Activated T-helper 17 cell treated with anti-CD3 and anti-CD28 coated beads, Interleukin-2, amount 50 U/mL, for 72 hours (primary cell): ENCODE data around the gene EIF3B. TPM values are rescaled to one million over a fixed set of nuclear protein-coding genes. Genes with fewer than 3 reads are reported as not detected.
"Not testable (repeated sequence)": the region's sequence is repeated elsewhere in the genome, so short reads cannot be mapped to it uniquely, and the experiment has no call there.

Source experiments
- ATAC-seq: fragments of 150-1000 bp; cut with Tn5 transposase; replicated peaks from 2 replicates; pipeline ENCODE4 v1.10.0; 2021; ENCODE audit warnings: mild to moderate bottlenecking, moderate library complexity
- H3K27ac Mint-ChIP-seq: one replicate; pipeline ENCODE4 v1.8.0; 2022; ENCODE audit warnings: mixed read lengths
- H3K27me3 Mint-ChIP-seq: one replicate; pipeline ENCODE4 v1.8.0; 2022; ENCODE audit warnings: mixed read lengths
- H3K36me3 Mint-ChIP-seq: one replicate; pipeline ENCODE4 v1.8.0; 2022; ENCODE audit warnings: low read depth, mild to moderate bottlenecking, mixed read lengths
- H3K4me1 Mint-ChIP-seq: one replicate; pipeline ENCODE4 v1.8.0; 2022; ENCODE audit warnings: mixed read lengths
- H3K4me3 Mint-ChIP-seq: one replicate; pipeline ENCODE4 v1.8.0; 2022; ENCODE audit warnings: mild to moderate bottlenecking, mixed read lengths
- H3K9me3 Mint-ChIP-seq: one replicate; pipeline ENCODE4 v1.8.0; 2022; ENCODE audit warnings: mixed read lengths
- total RNA-seq, 2 donors: library from RNA; stranded (reverse); gene quantifications; one replicate each; pipeline ENCODE4 v1.2.3, GENCODE V29; 2022

The EIF3B gene
- 100 to 1,000 TPM; 145 to 283 TPM for total RNA-seq

- Mint-ChIP-seq H3K27ac (peak within 1 kb of the TSS; percentile 100), H3K4me1 (peaks cover 11% of the 10 kb centered on the region), H3K9me3 (no peaks in the 10 kb centered on the region), H3K36me3 (peaks cover 47% of the 10 kb centered on the region), H3K4me3 (peak within 1 kb of the TSS; percentile 97), H3K27me3 (no peaks in the 10 kb centered on the region)
- peak; percentile 92 for ATAC-seq
These were observed at the start of gene EIF3B for GRCh38 chr7:2354186-2354938. EIF3B (plus strand) TSS chr7:2354827; CDS start chr7:2354922, 95 bp downstream.

GRCh38 chr7:2305258-2305657 is 49.4 kb upstream of the EIF3B start:
- not testable (repeated sequence) for H3K4me1 Mint-ChIP-seq, H3K27me3 Mint-ChIP-seq, H3K4me3 Mint-ChIP-seq, H3K27ac Mint-ChIP-seq, H3K36me3 Mint-ChIP-seq, H3K9me3 Mint-ChIP-seq, ATAC-seq

GRCh38 chr7:2306688-2307087 is 47.9 kb upstream of the EIF3B start:
- Mint-ChIP-seq H3K27me3 (no peaks in the 10 kb centered on the region), H3K36me3 (no peaks in the 10 kb centered on the region), H3K9me3 (no peaks in the 10 kb centered on the region), H3K27ac (no peak overlapping the region), H3K4me3 (no peak overlapping the region), H3K4me1 (peaks cover 4% of the 10 kb centered on the region)
- ATAC-seq = no peak

GRCh38 chr7:2307690-2308107 is 46.9 kb upstream of the EIF3B start:
- H3K36me3 Mint-ChIP-seq = no peaks in the 10 kb centered on the region
- peaks cover 10% of the 10 kb centered on the region for H3K4me1 Mint-ChIP-seq
- no peak for ATAC-seq
- H3K27me3 Mint-ChIP-seq = no peaks in the 10 kb centered on the region
- H3K9me3 Mint-ChIP-seq = no peaks in the 10 kb centered on the region
- H3K4me3 Mint-ChIP-seq = no peak overlapping the region
- no peak overlapping the region for H3K27ac Mint-ChIP-seq

GRCh38 chr7:2309889-2310331 is 44.7 kb upstream of the EIF3B start:
- Mint-ChIP-seq H3K9me3 (no peaks in the 10 kb centered on the region), H3K36me3 (peaks cover 6% of the 10 kb centered on the region), H3K4me3 (no peak overlapping the region), H3K27ac (no peak overlapping the region), H3K4me1 (peaks cover 11% of the 10 kb centered on the region), H3K27me3 (no peaks in the 10 kb centered on the region)
- ATAC-seq = no peak

GRCh38 chr7:2312267-2312929 is 42.2 kb upstream of the EIF3B start:
- peaks cover 11% of the 10 kb centered on the region for H3K4me1 Mint-ChIP-seq
- H3K36me3 Mint-ChIP-seq = peaks cover 6% of the 10 kb centered on the region
- no peak overlapping the region for H3K4me3 Mint-ChIP-seq
- H3K27ac Mint-ChIP-seq = no peak overlapping the region
- H3K9me3 Mint-ChIP-seq = no peaks in the 10 kb centered on the region
- ATAC-seq = no peak
- H3K27me3 Mint-ChIP-seq = no peaks in the 10 kb centered on the region

GRCh38 chr7:2313450-2314208 is 41.0 kb upstream of the EIF3B start:
- H3K4me3 Mint-ChIP-seq = no peak overlapping the region
- H3K9me3 Mint-ChIP-seq = no peaks in the 10 kb centered on the region
- peak; percentile 30 for ATAC-seq
- peaks cover 6% of the 10 kb centered on the region for H3K36me3 Mint-ChIP-seq
- peak overlapping the region; percentile 86 for H3K27ac Mint-ChIP-seq
- peaks cover 6% of the 10 kb centered on the region for H3K4me1 Mint-ChIP-seq
- no peaks in the 10 kb centered on the region for H3K27me3 Mint-ChIP-seq

- Mint-ChIP-seq H3K4me1 (peaks cover 6% of the 10 kb centered on the region), H3K9me3 (no peaks in the 10 kb centered on the region), H3K27ac (peak within 1 kb of the TSS; percentile 86), H3K36me3 (peaks cover 6% of the 10 kb centered on the region), H3K27me3 (no peaks in the 10 kb centered on the region), H3K4me3 (no peak within 1 kb of the TSS)
- peak; percentile 89 for ATAC-seq
These were observed 40.2 kb upstream of the EIF3B start, which contains the start of gene SNX8 for GRCh38 chr7:2314209-2314955. SNX8 (minus strand) TSS chr7:2314441; CDS start chr7:2314421, 20 bp downstream.

- H3K27me3 Mint-ChIP-seq, H3K27ac Mint-ChIP-seq, H3K4me1 Mint-ChIP-seq, H3K9me3 Mint-ChIP-seq, H3K36me3 Mint-ChIP-seq, H3K4me3 Mint-ChIP-seq, ATAC-seq: not testable (repeated sequence)
These were observed 39.6 kb upstream of the EIF3B start for GRCh38 chr7:2314956-2315530.

GRCh38 chr7:2315787-2316186 is 38.8 kb upstream of the EIF3B start:
- Mint-ChIP-seq H3K4me1 (peaks cover 6% of the 10 kb centered on the region), H3K27ac (no peak overlapping the region), H3K4me3 (no peak overlapping the region), H3K36me3 (peaks cover 6% of the 10 kb centered on the region), H3K27me3 (no peaks in the 10 kb centered on the region), H3K9me3 (no peaks in the 10 kb centered on the region)
- no peak for ATAC-seq

- Mint-ChIP-seq H3K4me3 (no peak overlapping the region), H3K27me3 (no peaks in the 10 kb centered on the region), H3K4me1 (peaks cover 6% of the 10 kb centered on the region), H3K36me3 (peaks cover 6% of the 10 kb centered on the region), H3K27ac (no peak overlapping the region), H3K9me3 (no peaks in the 10 kb centered on the region)
- ATAC-seq = no peak
These were observed 38.0 kb upstream of the EIF3B start for GRCh38 chr7:2316578-2316977.

- peaks cover 6% of the 10 kb centered on the region for H3K36me3 Mint-ChIP-seq
- H3K4me1 Mint-ChIP-seq = peaks cover under 1% of the 10 kb centered on the region
- no peak overlapping the region for H3K27ac Mint-ChIP-seq
- H3K4me3 Mint-ChIP-seq = no peak overlapping the region
- H3K27me3 Mint-ChIP-seq = no peaks in the 10 kb centered on the region
- H3K9me3 Mint-ChIP-seq = no peaks in the 10 kb centered on the region
- ATAC-seq = no peak
These were observed 36.9 kb upstream of the EIF3B start for GRCh38 chr7:2317556-2318293.

- H3K9me3 Mint-ChIP-seq = no peaks in the 10 kb centered on the region
- no peak overlapping the region for H3K27ac Mint-ChIP-seq
- no peaks in the 10 kb centered on the region for H3K4me1 Mint-ChIP-seq
- no peaks in the 10 kb centered on the region for H3K27me3 Mint-ChIP-seq
- no peak for ATAC-seq
- no peaks in the 10 kb centered on the region for H3K36me3 Mint-ChIP-seq
- no peak overlapping the region for H3K4me3 Mint-ChIP-seq
These were observed 33.6 kb upstream of the EIF3B start for GRCh38 chr7:2321020-2321419.
